PC-9 (cell line): ENCODE data around the gene NPIPB2. TPM values are rescaled to one million over a fixed set of nuclear protein-coding genes. Genes with fewer than 3 reads are reported as not detected.
A peak's percentile ranks its signal among the peaks of the same experiment; 100 is the strongest.

Experiments used
- BruUV-seq: library from RNA; stranded (reverse); fragments of 400-500 nt; replicated peaks from 2 replicates; lab custom pipeline; 2021; lab: Mats Ljungman, UMichigan
- CTCF ChIA-PET: fragments of 300-600 bp; sonication (Branson Sonifier 250); formaldehyde crosslinking; loops from one replicate; lab custom pipeline; 2022; ENCODE audit warnings: antibody characterized with exemption; lab: Charles Lee
- POLR2A ChIA-PET: fragments of 300-600 bp; sonication (Branson Sonifier 250); formaldehyde crosslinking; loops from one replicate; lab custom pipeline; 2022; ENCODE audit warnings: antibody characterized with exemption; ENCODE audit not compliant: unreplicated experiment; lab: Charles Lee
- DNase-seq, 2 experiments: peaks; one replicate each; pipeline versions ENCODE4 v3.0.0 to v3.0.0-alpha.2; 2015 to 2022; ENCODE audit warnings: mixed read lengths in 1 of 2
- H2AFZ ChIP-seq: fragments of 200-600 bp; sonication (generic); 2 replicates; pipeline ENCODE4 v1.8.1; 2017; ENCODE audit warnings: antibody characterized with exemption
- H3F3A ChIP-seq: fragments of 200-600 bp; sonication (generic); 2 replicates; pipeline ENCODE4 v1.8.1; 2017; ENCODE audit warnings: antibody characterized with exemption, mild to moderate bottlenecking, low read depth; ENCODE audit not compliant: insufficient read depth
- H3K27ac ChIP-seq: fragments of 200-600 bp; sonication (generic); 2 replicates; pipeline ENCODE4 v1.6.1; 2016; ENCODE audit warnings: mixed run types
- H3K27me3 ChIP-seq: fragments of 200-600 bp; sonication (generic); 2 replicates; pipeline ENCODE4 v1.6.1; 2016; ENCODE audit warnings: low read depth, mixed run types; ENCODE audit not compliant: insufficient read depth
- H3K36me3 ChIP-seq: fragments of 200-600 bp; sonication (generic); 2 replicates; pipeline ENCODE4 v1.6.1; 2016; ENCODE audit warnings: low read depth, mixed run types
- H3K4me1 ChIP-seq: fragments of 200-600 bp; sonication (generic); replicated peaks from 2 replicates; pipeline ENCODE4 v1.6.1; 2016; ENCODE audit warnings: mixed run types; ENCODE audit not compliant: insufficient read depth
- H3K4me2 ChIP-seq: fragments of 200-600 bp; sonication (generic); 2 replicates; pipeline ENCODE4 v1.6.1; 2017; ENCODE audit warnings: mixed run types
- H3K4me3 ChIP-seq: fragments of 200-600 bp; sonication (generic); 2 replicates; pipeline ENCODE4 v1.6.1; 2016; ENCODE audit warnings: mixed run types
- H3K79me2 ChIP-seq: fragments of 200-600 bp; sonication (generic); 2 replicates; pipeline ENCODE4 v1.6.1; 2017; ENCODE audit warnings: low read depth, mixed run types
- H3K9me2 ChIP-seq: fragments of 200-600 bp; sonication (generic); 2 replicates; pipeline ENCODE4 v1.8.1; 2017; ENCODE audit warnings: mild to moderate bottlenecking; ENCODE audit not compliant: insufficient read depth
- H3K9me3 ChIP-seq: fragments of 200-600 bp; sonication (generic); 2 replicates; pipeline ENCODE4 v1.8.1; 2016; ENCODE audit warnings: low read depth; ENCODE audit not compliant: insufficient read depth
- H4K20me1 ChIP-seq: fragments of 200-600 bp; sonication (generic); 2 replicates; pipeline ENCODE4 v1.8.1; 2017; ENCODE audit not compliant: insufficient read depth
- CTCF ChIP-seq: fragments of 200-600 bp; sonication (generic); conservative IDR thresholded peaks from 2 replicates; pipeline ENCODE4 v1.6.1; 2017; ENCODE audit warnings: mixed run types, antibody characterized with exemption, mild to moderate bottlenecking, moderate library complexity
- EZH2 ChIP-seq: fragments of 200-600 bp; sonication (generic); IDR thresholded peaks from 2 replicates; pipeline ENCODE4 v1.8.0; 2017; ENCODE audit warnings: antibody characterized with exemption, low read depth
- intact Hi-C: fragments of 100-400 bp; cut with micrococcal nuclease; formaldehyde crosslinking; loops from one replicate; pipeline ENCODE4 v1.10.0; 2022; ENCODE audit not compliant: unreplicated experiment
- total RNA-seq: library from RNA; stranded (reverse); gene quantifications from 2 replicates; pipeline ENCODE4 v1.2.3, GENCODE V29; 2021

Gene NPIPB2
- total RNA-seq, 1 experiment from 2014 or later = 43.3 TPM

GRCh38 chr16:11914210-11915113, 27.4 kb downstream of the NPIPB2 start:
- Histone ChIP-seq H3K27ac (peak overlapping the region; percentile 8; the same call in 1 of the 2 replicates), H3K4me1 (peaks cover 45% of the 10 kb centered on the region), H3K4me3 (peak overlapping the region; percentile 93), H3K9me2 (no peaks in the 10 kb centered on the region), H3K36me3 (0 out of 2 replicates have a peak, but pooled peaks cover 4% of the 10 kb centered on the region), H3K27me3 (no peaks in the 10 kb centered on the region), H3K79me2 (peaks cover 61% of the 10 kb centered on the region), H2AFZ (peak overlapping the region; percentile 19; the same call in 1 of the 2 replicates), H3F3A (peaks cover 17% of the 10 kb centered on the region; the same call in 1 of the 2 replicates), H4K20me1 (peaks cover 52% of the 10 kb centered on the region), H3K4me2 (peak overlapping the region; percentile 96), H3K9me3 (no peaks in the 10 kb centered on the region)
- CTCF ChIA-PET = no interaction called here
- no TSS peak for BruUV-seq
- DNase-seq = peak in 1 of 2 experiments; percentile 18
- intact Hi-C loops = loop anchor here (5.0 kb wide), 2 partner anchors 63 to 113 kb away; partner anchors contain the start of gene SNX29
- TF ChIP-seq EZH2 = no peak
- TF ChIP-seq CTCF = no peak
- POLR2A ChIA-PET = interaction anchor here (0.6 kb wide), 1 partner anchor 162 kb away, joined by 3 read pairs; no protein-coding TSS in a partner anchor

- peak in 1 of 2 experiments; percentile 39 for DNase-seq
- H3K4me3 ChIP-seq = peak overlapping the region; percentile 93
- H3K9me3 ChIP-seq = no peaks in the 10 kb centered on the region
- TSS peak; percentile 25 for BruUV-seq
- peaks cover 17% of the 10 kb centered on the region; the same call in 1 of the 2 replicates for H3F3A ChIP-seq
- H2AFZ ChIP-seq = no peak overlapping the region
- H3K4me2 ChIP-seq = peak overlapping the region; percentile 96
- no peaks in the 10 kb centered on the region for H3K27me3 ChIP-seq
- TF ChIP-seq EZH2 = no peak
- ChIA-PET POLR2A (interaction anchor here (0.6 kb wide), 1 partner anchor 163 kb away, joined by 3 read pairs; no protein-coding TSS in a partner anchor), CTCF (no interaction called here)
- peak overlapping the region; percentile 7; the same call in 1 of the 2 replicates for H3K27ac ChIP-seq
- intact Hi-C loops = no loop called here
- peaks cover 70% of the 10 kb centered on the region for H3K79me2 ChIP-seq
- H4K20me1 ChIP-seq = peaks cover 61% of the 10 kb centered on the region
- 0 out of 2 replicates have a peak, but pooled peaks cover 4% of the 10 kb centered on the region for H3K36me3 ChIP-seq
- H3K4me1 ChIP-seq = peaks cover 45% of the 10 kb centered on the region
- H3K9me2 ChIP-seq = no peaks in the 10 kb centered on the region
These were observed 28.3 kb downstream of the NPIPB2 start for GRCh38 chr16:11913425-11914079.

GRCh38 chr16:11909653-11910545, 31.9 kb downstream of the NPIPB2 start:
- intact Hi-C loops = no loop called here
- DNase-seq = no peak
- Histone ChIP-seq H3K79me2 (peaks cover 98% of the 10 kb centered on the region), H3K4me3 (no peak overlapping the region), H4K20me1 (peaks cover 95% of the 10 kb centered on the region), H2AFZ (no peak overlapping the region), H3K27ac (no peak overlapping the region), H3K9me2 (no peaks in the 10 kb centered on the region), H3K9me3 (no peaks in the 10 kb centered on the region), H3K27me3 (no peaks in the 10 kb centered on the region), H3F3A (peaks cover 7% of the 10 kb centered on the region; the same call in 1 of the 2 replicates), H3K36me3 (0 out of 2 replicates have a peak, but pooled peaks cover 4% of the 10 kb centered on the region), H3K4me1 (peaks cover 31% of the 10 kb centered on the region), H3K4me2 (no peak overlapping the region)
- CTCF ChIA-PET = no interaction called here
- no TSS peak for BruUV-seq
- POLR2A ChIA-PET = no interaction called here
- TF ChIP-seq CTCF (no peak), EZH2 (no peak)
